Stomach (tissue), 9 donors: ENCODE measurements around the gene CXCR6. TPM values are rescaled to one million over a fixed set of nuclear protein-coding genes. Genes with fewer than 3 reads are reported as not detected.

Source experiments
- DNase-seq, 2 donors: peaks; one replicate each; pipeline versions ENCODE4 v3.0.0 to v3.0.0-alpha.2; 2013 to 2019
- H3K27ac ChIP-seq, 5 donors: fragments of 200-600 bp in 4 of 5; sonication (generic) in 4 of 5; one replicate each; pipeline ENCODE4 v1.5.1; 2013 to 2019; ENCODE audit warnings: mild to moderate bottlenecking in 1 of 5, moderate library complexity in 1 of 5
- H3K27me3 ChIP-seq, 3 donors: fragments of 200-600 bp; sonication (generic); one replicate each; pipeline ENCODE4 v1.5.1; 2017 to 2019; ENCODE audit warnings: mixed run types in 1 of 3
- H3K36me3 ChIP-seq, 4 donors: fragments of 200-600 bp; sonication (generic); 1 replicate in 3 of 4; 2 replicates in 1 of 4; pipeline ENCODE4 v1.5.1; 2016 to 2019
- H3K4me1 ChIP-seq, 4 donors: fragments of 200-600 bp; sonication (generic); one replicate each; pipeline ENCODE4 v1.5.1; 2016 to 2019
- H3K4me3 ChIP-seq, 4 donors: fragments of 200-600 bp; sonication (generic) in 3 of 4; one replicate each; pipeline ENCODE4 v1.5.1; 2016 to 2019; ENCODE audit warnings: mild to moderate bottlenecking in 1 of 4
- H3K9me3 ChIP-seq, 4 donors: fragments of 200-600 bp; sonication (generic); one replicate each; pipeline ENCODE4 v1.5.1; 2016 to 2019
- EP300 ChIP-seq: sonication (generic); formaldehyde crosslinking; IDR thresholded peaks from one replicate; pipeline ENCODE4 v1.6.1; 2017; ENCODE audit warnings: antibody characterized with exemption
- POLR2A ChIP-seq, 4 donors: fragments of 450-650 bp; IDR thresholded peaks; one replicate each; pipeline ENCODE4 v1.6.1; 2016; ENCODE audit warnings: antibody characterized with exemption in 4 of 4, control low read depth in 2 of 4, mild to moderate bottlenecking in 1 of 4, moderate library complexity in 1 of 4
- POLR2AphosphoS5 ChIP-seq, 3 donors: sonication (generic); formaldehyde crosslinking; IDR thresholded peaks; one replicate each; pipeline ENCODE4 v1.6.1; 2016; ENCODE audit warnings: antibody characterized with exemption in 3 of 3
- WGBS, 5 donors: extraction: QIAGEN DNeasy Blood & Tissue Kit in 3 of 5; methylation state at CpG; one replicate each; pipeline versions ENCODE4 v1.1.5 to v1.1.7; 2013 to 2018; 5-methylcytosine and 5-hydroxymethylcytosine counted together
- intact Hi-C: fragments of 100-400 bp; cut with DNase I; formaldehyde crosslinking; loops from one replicate; pipeline ENCODE4 v1.15.1; 2023; ENCODE audit warnings: low total_unique reads
- polyA plus RNA-seq, 3 donors: library from polyadenylated mRNA; stranded (reverse); fragments of 200-250 nt; gene quantifications; one replicate each; pipeline ENCODE4 v1.2.3, GENCODE V29; 2013
- total RNA-seq, 5 donors: library from RNA; depleted of rRNA; stranded (reverse); fragments of >200 nt; gene quantifications; one replicate each; pipeline versions ENCODE4 v1.1.0 to v1.2.3, GENCODE V29; 2014 to 2016
- TF ChIP-seq, protein P1 (sequence below), 7 experiments: fragments of 450-650 bp in 4 of 7; fragments of 200-600 bp in 3 of 7; sonication (generic) in 3 of 7; IDR thresholded peaks; one replicate each; pipeline ENCODE4 v1.5.1; 2016 to 2019; ENCODE audit warnings: antibody characterized with exemption in 7 of 7, control low read depth in 2 of 7, mild to moderate bottlenecking in 1 of 7
- donor health status: healthy with polysubstance abuse.
- donor health status: Bipolar disorder and iron deficiency.
- donor health status: healthy.

CXCR6 gene
- total and polyA plus RNA-seq, 8 donors = 0.31 to 14.8 (median 1.1) TPM; not detected in 3

DNA sequence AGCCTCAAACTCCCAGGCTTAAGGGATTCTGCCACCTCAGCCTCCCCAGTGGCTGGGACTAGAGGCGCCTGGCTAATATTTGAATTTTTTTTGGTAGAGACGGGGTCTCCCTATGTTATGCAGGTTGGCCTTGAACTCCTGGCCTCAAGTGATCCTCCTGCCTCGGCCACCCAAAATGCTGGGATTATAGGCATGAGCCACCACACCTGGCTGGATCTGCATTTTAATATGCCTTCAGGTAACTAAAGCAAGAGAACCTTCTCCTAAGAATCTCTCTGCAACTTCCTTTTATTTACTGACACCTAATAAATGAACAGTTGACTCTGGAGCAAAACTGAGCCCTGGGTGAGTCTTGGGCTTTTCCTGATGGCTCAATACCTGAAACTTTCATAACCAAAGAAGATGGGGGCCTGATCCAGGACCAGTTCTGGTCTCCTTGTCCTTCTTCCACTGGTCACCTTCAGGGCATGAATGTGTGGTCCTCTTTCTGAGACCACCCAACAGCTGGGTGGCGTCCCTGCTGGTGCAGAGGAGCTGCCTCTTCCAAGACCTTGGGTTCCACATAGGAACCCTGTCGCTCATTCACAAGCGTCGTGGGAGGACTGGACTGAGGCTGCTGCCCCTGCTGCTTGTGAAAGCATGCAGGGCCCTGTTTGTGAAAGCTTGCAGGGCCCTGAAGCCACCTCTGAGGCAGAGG, 28.8 kb upstream of the CXCR6 start:
- intact Hi-C loops = no loop called here
- no peak for DNase-seq
- H3K4me1 ChIP-seq = peaks cover 0 to 22% (median 3%) of the 10 kb centered on the region in 4 donors
- no peaks in the 10 kb centered on the region for H3K27me3 ChIP-seq
- H3K4me3 ChIP-seq = no peak overlapping the region
- WGBS, 5 donors = 88 to 98% (median 92%) methylated on average over 7 of the region's 7 CpGs
- no peaks in the 10 kb centered on the region for H3K9me3 ChIP-seq
- H3K27ac ChIP-seq = no peak overlapping the region
- TF ChIP-seq, protein P1, sequence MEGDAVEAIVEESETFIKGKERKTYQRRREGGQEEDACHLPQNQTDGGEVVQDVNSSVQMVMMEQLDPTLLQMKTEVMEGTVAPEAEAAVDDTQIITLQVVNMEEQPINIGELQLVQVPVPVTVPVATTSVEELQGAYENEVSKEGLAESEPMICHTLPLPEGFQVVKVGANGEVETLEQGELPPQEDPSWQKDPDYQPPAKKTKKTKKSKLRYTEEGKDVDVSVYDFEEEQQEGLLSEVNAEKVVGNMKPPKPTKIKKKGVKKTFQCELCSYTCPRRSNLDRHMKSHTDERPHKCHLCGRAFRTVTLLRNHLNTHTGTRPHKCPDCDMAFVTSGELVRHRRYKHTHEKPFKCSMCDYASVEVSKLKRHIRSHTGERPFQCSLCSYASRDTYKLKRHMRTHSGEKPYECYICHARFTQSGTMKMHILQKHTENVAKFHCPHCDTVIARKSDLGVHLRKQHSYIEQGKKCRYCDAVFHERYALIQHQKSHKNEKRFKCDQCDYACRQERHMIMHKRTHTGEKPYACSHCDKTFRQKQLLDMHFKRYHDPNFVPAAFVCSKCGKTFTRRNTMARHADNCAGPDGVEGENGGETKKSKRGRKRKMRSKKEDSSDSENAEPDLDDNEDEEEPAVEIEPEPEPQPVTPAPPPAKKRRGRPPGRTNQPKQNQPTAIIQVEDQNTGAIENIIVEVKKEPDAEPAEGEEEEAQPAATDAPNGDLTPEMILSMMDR (IDR thresholded peaks at IDR 0.05) = no peak
- TF ChIP-seq POLR2A (IDR thresholded peaks at IDR 0.05) = no peak
- no peak for TF ChIP-seq POLR2AphosphoS5 (IDR thresholded peaks at IDR 0.05)
- TF ChIP-seq EP300 = no peak
- peaks cover 5 to 24% (median 14%) of the 10 kb centered on the region in 4 donors for H3K36me3 ChIP-seq

DNA sequence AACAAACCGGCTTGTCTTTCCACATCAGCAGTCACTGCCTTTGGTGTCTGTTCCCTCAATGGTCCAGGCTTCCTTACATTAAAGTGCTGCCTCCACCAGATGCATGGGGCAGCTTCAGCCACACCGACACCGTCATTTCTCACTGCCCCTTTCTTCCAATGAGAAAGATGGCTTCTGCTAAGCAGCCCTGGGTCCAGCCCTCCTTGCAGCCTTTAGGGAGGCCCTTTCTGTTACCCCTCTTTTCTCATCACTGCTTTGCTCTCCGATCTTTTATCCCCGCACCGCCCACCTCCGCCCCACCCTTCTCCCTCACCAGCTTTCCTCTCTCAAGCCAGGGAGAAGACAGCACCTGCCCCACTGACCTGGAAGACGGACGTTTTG, 28.2 kb upstream of the CXCR6 start:
- H3K4me1 ChIP-seq = peaks cover 0 to 22% (median 3%) of the 10 kb centered on the region in 4 donors
- H3K36me3 ChIP-seq = peaks cover 11 to 30% (median 19%) of the 10 kb centered on the region in 4 donors
- no peaks in the 10 kb centered on the region for H3K27me3 ChIP-seq
- TF ChIP-seq, protein P1 (IDR thresholded peaks at IDR 0.05) = no peak
- TF ChIP-seq EP300 (no peak), POLR2AphosphoS5 (IDR thresholded peaks at IDR 0.05) (no peak), POLR2A (IDR thresholded peaks at IDR 0.05) (no peak)
- intact Hi-C loops = no loop called here
- no peaks in the 10 kb centered on the region for H3K9me3 ChIP-seq
- DNase-seq = no peak
- WGBS, 5 donors = 82 to 87% (median 83%) methylated on average over 9 of the region's 9 CpGs
- H3K27ac ChIP-seq = no peak overlapping the region
- H3K4me3 ChIP-seq = no peak overlapping the region

DNA sequence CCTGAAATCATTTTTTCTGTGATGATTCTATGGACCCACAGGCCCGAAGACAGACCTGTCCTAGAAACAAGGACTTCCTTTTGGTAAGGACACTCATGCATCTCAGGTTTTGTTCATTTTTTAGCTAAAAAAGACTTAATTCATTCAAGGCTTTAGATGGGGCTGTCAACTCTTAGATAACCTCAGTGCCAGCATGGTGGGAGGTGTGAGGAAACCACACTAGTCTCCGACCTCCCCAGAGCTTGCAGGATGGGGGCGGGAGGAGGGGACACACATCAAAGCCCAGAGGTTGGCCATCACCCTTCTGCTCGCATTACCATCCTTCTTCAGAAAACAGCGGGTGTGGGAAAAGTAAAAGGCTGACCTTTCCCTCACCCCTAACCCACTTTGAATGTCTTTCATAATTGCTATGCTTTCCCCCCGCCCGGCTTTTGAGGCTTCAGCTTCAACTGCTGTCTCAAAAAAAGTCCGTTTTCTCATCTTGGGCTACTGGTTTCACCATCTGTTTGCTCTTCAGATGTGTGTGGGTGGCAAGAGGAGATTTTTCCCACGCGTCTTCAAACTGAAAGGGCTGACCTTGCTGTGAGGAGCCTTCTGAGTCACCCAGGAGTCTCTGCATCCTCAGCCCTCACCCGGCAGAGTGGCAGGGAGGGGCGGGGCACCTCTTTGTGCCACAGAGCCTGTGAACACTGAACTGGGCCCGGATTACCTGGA, 27.6 kb upstream of the CXCR6 start:
- H3K4me3 ChIP-seq = no peak overlapping the region
- intact Hi-C loops = no loop called here
- H3K4me1 ChIP-seq = peaks cover 0 to 22% (median 3%) of the 10 kb centered on the region in 4 donors
- H3K27ac ChIP-seq = no peak overlapping the region
- H3K36me3 ChIP-seq = peaks cover 15 to 36% (median 26%) of the 10 kb centered on the region in 4 donors
- H3K27me3 ChIP-seq = no peaks in the 10 kb centered on the region
- 37 to 59% (median 42%) methylated on average over 11 to 13 of the region's 13 CpGs for WGBS, 5 donors
- TF ChIP-seq POLR2AphosphoS5 (IDR thresholded peaks at IDR 0.05) (no peak), EP300 (no peak), POLR2A (IDR thresholded peaks at IDR 0.05) (no peak)
- TF ChIP-seq, protein P1 (IDR thresholded peaks at IDR 0.05) = no peak
- DNase-seq = peak; percentile 37 to 53
- no peaks in the 10 kb centered on the region for H3K9me3 ChIP-seq

DNA sequence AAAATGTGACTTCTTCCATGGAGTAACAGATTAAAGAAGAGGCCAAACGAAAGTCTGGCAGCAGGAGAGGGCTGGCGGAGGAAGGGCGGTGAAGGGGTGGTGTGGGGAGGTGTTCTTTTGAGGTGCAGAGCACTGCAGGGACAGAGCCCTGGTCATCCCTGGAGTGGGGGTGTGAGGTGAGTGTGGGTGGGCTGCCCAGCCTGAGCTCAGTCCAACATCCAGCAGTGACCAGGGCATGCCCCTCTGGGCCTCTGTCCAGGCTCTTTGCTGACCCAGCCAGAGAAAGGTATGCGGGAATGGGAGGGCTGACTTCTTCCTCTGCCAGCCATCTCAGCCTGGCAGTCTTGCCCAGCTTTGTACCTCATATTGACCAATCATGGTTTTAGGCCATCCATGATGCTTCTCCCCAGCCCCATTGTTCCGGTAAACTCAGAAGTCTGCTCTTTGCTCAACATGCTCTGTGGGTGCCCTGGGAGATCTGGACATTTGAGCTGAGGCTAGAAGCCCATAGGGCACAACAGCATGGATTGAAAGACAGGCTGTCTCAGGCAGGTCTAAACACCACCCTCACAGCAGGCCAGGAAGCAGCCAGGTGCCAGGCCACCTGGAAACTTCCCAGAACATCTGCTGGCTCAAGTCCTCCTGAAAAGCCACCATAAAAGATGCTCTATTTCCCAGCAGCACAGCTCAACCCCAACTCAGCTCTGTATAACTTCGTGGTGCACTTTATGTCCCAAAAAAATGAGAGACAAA, 25.9 kb upstream of the CXCR6 start:
- 81 to 87% (median 85%) methylated on average over 6 of the region's 6 CpGs for WGBS, 5 donors
- intact Hi-C loops = no loop called here
- Histone ChIP-seq H3K27me3 (no peaks in the 10 kb centered on the region), H3K27ac (no peak overlapping the region), H3K36me3 (peaks cover 32 to 52% (median 42%) of the 10 kb centered on the region in 4 donors), H3K9me3 (no peaks in the 10 kb centered on the region), H3K4me1 (peaks cover 0 to 22% (median 3%) of the 10 kb centered on the region in 4 donors), H3K4me3 (no peak overlapping the region)
- TF ChIP-seq, protein P1 (IDR thresholded peaks at IDR 0.05) = no peak
- no peak for TF ChIP-seq POLR2AphosphoS5 (IDR thresholded peaks at IDR 0.05)
- no peak for TF ChIP-seq POLR2A (IDR thresholded peaks at IDR 0.05)
- no peak for TF ChIP-seq EP300
- no peak for DNase-seq
